Measurements from ENCODE around the gene FZD2.

FZD2 gene

DNA sequence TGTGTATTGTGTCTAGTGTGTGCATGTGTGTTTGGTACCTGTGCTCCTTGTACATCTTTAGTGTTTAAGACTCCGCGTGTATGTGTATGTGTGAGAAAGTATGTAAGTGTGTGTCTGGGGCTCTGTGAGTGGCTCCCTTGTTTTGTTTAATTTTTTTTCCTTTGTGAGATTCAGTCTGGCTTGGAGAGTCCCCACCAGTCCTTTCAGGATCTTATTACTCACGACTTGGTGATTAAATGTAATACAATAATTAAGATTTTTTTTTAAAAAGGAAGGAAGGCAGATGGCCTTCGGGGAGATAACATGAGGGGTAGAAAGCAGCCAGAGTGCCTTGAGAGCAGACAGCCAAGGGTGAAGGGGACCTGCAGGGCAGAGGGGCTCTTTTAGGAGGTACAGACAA, 33.9 kb downstream of the FZD2 start:
- Histone ChIP-seq H2AFZ (ENCODE audit: low read depth, low read length) (no peak overlapping the region), H3K27ac (ENCODE audit: low read length, poor library complexity, severe bottlenecking) (no peak overlapping the region), H3K14ac (ENCODE audit: low read length in 2 of 2) (no peak overlapping the region), H3K4me3 (ENCODE audit: insufficient read depth in 1 of 2, low read depth in 1 of 2, low read length in 2 of 2) (no peak overlapping the region), H3K36me3 (ENCODE audit: control insufficient read depth in 1 of 2, insufficient read depth in 2 of 2, low read depth in 1 of 2, low read length in 2 of 2) (no peaks in the 10 kb centered on the region), H3K4ac (ENCODE audit: low read depth in 1 of 2, low read length in 2 of 2) (no peak overlapping the region), H2BK120ac (ENCODE audit: low read depth, low read length) (no peak overlapping the region), H3K4me2 (ENCODE audit: low read length, poor library complexity, severe bottlenecking) (no peak overlapping the region), H3K4me1 (ENCODE audit: control insufficient read depth, insufficient read depth, low read depth, low read length) (peaks cover 9% of the 10 kb centered on the region), H4K91ac (ENCODE audit: low read length) (no peak overlapping the region), H3K9ac (ENCODE audit: low read length) (no peak overlapping the region), H2BK12ac (ENCODE audit: low read length in 2 of 2) (no peak overlapping the region), H2BK5ac (ENCODE audit: low read depth, low read length, poor library complexity, severe bottlenecking) (no peak overlapping the region), H3K9me3 (ENCODE audit: control insufficient read depth, low read length) (no peaks in the 10 kb centered on the region), H3K27me3 (ENCODE audit: control insufficient read depth in 1 of 2, insufficient read depth in 1 of 2, low read length in 2 of 2) (peaks cover 0 to 23% of the 10 kb centered on the region in 2 experiments), H3K23ac (ENCODE audit: low read length in 2 of 2) (no peak overlapping the region), H4K8ac (ENCODE audit: low read length) (no peak overlapping the region), H3K18ac (ENCODE audit: low read depth in 1 of 2, low read length in 2 of 2) (no peak overlapping the region), H2AK5ac (ENCODE audit: low read length, severe bottlenecking) (no peak overlapping the region), H3K79me1 (replicated peaks; ENCODE audit: low read length, poor library complexity, severe bottlenecking) (no peaks in the 10 kb centered on the region), H2BK15ac (ENCODE audit: low read depth, poor library complexity, severe bottlenecking) (no peak overlapping the region)
- DNase-seq: peak; percentile 27
- 87% methylated on average over 3 of the region's 4 CpGs for WGBS

DNA sequence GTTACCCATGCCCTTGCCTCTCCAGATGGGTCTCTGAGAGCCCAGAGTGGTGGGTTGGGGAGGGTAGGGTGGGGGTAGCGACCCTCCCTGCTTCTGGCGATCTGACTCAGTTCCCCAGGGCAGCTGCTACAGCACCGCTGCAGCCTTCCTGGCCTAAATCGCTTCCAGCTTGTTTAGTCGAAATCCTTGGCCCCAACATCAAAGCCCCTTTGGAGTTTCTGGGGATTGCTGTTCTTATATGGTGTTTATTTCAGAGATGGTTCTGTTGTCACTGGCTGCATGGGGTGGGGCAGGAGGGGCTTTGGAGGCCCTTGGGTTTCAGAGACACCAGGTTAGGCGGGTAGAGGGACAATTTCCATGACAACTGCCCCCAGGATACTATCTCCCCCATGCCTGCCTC, 35.9 kb downstream of the FZD2 start:
- Histone ChIP-seq H2BK12ac (ENCODE audit: low read length in 2 of 2) (peak overlapping the region in 1 of 2 experiments; percentile 61), H3K18ac (ENCODE audit: low read depth in 1 of 2, low read length in 2 of 2) (no peak overlapping the region), H2AK5ac (ENCODE audit: low read length, severe bottlenecking) (peak overlapping the region; percentile 41), H3K23ac (ENCODE audit: low read length in 2 of 2) (no peak overlapping the region), H2BK15ac (ENCODE audit: low read depth, poor library complexity, severe bottlenecking) (no peak overlapping the region), H3K4me2 (ENCODE audit: low read length, poor library complexity, severe bottlenecking) (no peak overlapping the region), H4K8ac (ENCODE audit: low read length) (no peak overlapping the region), H3K79me1 (replicated peaks; ENCODE audit: low read length, poor library complexity, severe bottlenecking) (no peaks in the 10 kb centered on the region), H3K4me3 (ENCODE audit: insufficient read depth in 1 of 2, low read depth in 1 of 2, low read length in 2 of 2) (no peak overlapping the region), H3K14ac (ENCODE audit: low read length in 2 of 2) (no peak overlapping the region), H3K36me3 (ENCODE audit: control insufficient read depth in 1 of 2, insufficient read depth in 2 of 2, low read depth in 1 of 2, low read length in 2 of 2) (no peaks in the 10 kb centered on the region), H3K9me3 (ENCODE audit: control insufficient read depth, low read length) (no peaks in the 10 kb centered on the region), H3K4ac (ENCODE audit: low read depth in 1 of 2, low read length in 2 of 2) (no peak overlapping the region), H2BK5ac (ENCODE audit: low read depth, low read length, poor library complexity, severe bottlenecking) (no peak overlapping the region), H3K27me3 (ENCODE audit: control insufficient read depth in 1 of 2, insufficient read depth in 1 of 2, low read length in 2 of 2) (peaks cover 0 to 23% of the 10 kb centered on the region in 2 experiments), H4K91ac (ENCODE audit: low read length) (no peak overlapping the region), H2AFZ (ENCODE audit: low read depth, low read length) (no peak overlapping the region), H3K9ac (ENCODE audit: low read length) (no peak overlapping the region), H3K27ac (ENCODE audit: low read length, poor library complexity, severe bottlenecking) (no peak overlapping the region), H3K4me1 (ENCODE audit: control insufficient read depth, insufficient read depth, low read depth, low read length) (peaks cover 7% of the 10 kb centered on the region), H2BK120ac (ENCODE audit: low read depth, low read length) (no peak overlapping the region)
- 87% methylated on average over 6 of the region's 6 CpGs for WGBS
- DNase-seq: no peak

DNA sequence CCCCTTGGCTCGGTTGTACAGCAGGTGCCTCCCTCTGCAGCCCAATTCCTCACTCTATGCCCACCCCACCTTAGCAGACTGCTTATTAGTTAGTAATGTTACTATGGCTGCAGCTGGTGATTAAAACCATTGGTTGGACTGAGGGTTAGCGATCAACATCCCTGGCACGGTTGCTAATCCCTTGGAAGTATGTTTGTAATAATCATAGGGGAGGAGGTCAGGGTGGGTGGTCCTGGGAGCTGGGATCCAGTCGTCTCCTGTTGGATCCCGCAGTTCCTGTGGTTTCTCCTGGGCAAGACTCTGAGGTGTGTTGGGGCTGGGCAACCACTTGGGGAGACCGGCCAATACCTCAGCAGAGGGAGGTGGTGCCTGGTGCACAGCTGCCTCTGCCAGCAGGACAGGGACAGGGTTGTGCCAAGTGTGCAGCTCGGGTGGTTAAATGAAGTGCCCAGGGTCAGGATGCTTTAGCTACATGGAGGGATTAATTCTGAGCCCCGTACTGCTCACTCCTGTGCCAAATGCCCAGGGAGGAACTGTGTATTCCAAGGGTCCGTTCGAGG, 38.0 kb downstream of the FZD2 start:
- no peak overlapping the region for H4K8ac ChIP-seq (ENCODE audit: low read length)
- H3K36me3 ChIP-seq (ENCODE audit: control insufficient read depth in 1 of 2, insufficient read depth in 2 of 2, low read depth in 1 of 2, low read length in 2 of 2): no peaks in the 10 kb centered on the region
- no peak overlapping the region for H2BK120ac ChIP-seq (ENCODE audit: low read depth, low read length)
- H3K79me1 ChIP-seq (replicated peaks; ENCODE audit: low read length, poor library complexity, severe bottlenecking): no peaks in the 10 kb centered on the region
- no peak overlapping the region for H3K9ac ChIP-seq (ENCODE audit: low read length)
- no peak overlapping the region for H4K91ac ChIP-seq (ENCODE audit: low read length)
- H3K27ac ChIP-seq (ENCODE audit: low read length, poor library complexity, severe bottlenecking): no peak overlapping the region
- peak overlapping the region; percentile 19 for H2AK5ac ChIP-seq (ENCODE audit: low read length, severe bottlenecking)
- H2BK15ac ChIP-seq (ENCODE audit: low read depth, poor library complexity, severe bottlenecking): no peak overlapping the region
- peak overlapping the region in 1 of 2 experiments; percentile 64 for H3K14ac ChIP-seq (ENCODE audit: low read length in 2 of 2)
- H3K9me3 ChIP-seq (ENCODE audit: control insufficient read depth, low read length): no peaks in the 10 kb centered on the region
- no peak overlapping the region for H3K18ac ChIP-seq (ENCODE audit: low read depth in 1 of 2, low read length in 2 of 2)
- peaks cover 21% of the 10 kb centered on the region for H3K4me1 ChIP-seq (ENCODE audit: control insufficient read depth, insufficient read depth, low read depth, low read length)
- peaks cover 0 to 23% of the 10 kb centered on the region in 2 experiments for H3K27me3 ChIP-seq (ENCODE audit: control insufficient read depth in 1 of 2, insufficient read depth in 1 of 2, low read length in 2 of 2)
- H2BK12ac ChIP-seq (ENCODE audit: low read length in 2 of 2): peak overlapping the region in 1 of 2 experiments; percentile 18
- no peak overlapping the region for H2BK5ac ChIP-seq (ENCODE audit: low read depth, low read length, poor library complexity, severe bottlenecking)
- H3K4me2 ChIP-seq (ENCODE audit: low read length, poor library complexity, severe bottlenecking): no peak overlapping the region
- no peak overlapping the region for H2AFZ ChIP-seq (ENCODE audit: low read depth, low read length)
- H3K4ac ChIP-seq (ENCODE audit: low read depth in 1 of 2, low read length in 2 of 2): no peak overlapping the region
- WGBS: 87% methylated on average over 10 of the region's 10 CpGs
- DNase-seq: no peak
- H3K4me3 ChIP-seq (ENCODE audit: insufficient read depth in 1 of 2, low read depth in 1 of 2, low read length in 2 of 2): no peak overlapping the region
- H3K23ac ChIP-seq (ENCODE audit: low read length in 2 of 2): no peak overlapping the region

DNA sequence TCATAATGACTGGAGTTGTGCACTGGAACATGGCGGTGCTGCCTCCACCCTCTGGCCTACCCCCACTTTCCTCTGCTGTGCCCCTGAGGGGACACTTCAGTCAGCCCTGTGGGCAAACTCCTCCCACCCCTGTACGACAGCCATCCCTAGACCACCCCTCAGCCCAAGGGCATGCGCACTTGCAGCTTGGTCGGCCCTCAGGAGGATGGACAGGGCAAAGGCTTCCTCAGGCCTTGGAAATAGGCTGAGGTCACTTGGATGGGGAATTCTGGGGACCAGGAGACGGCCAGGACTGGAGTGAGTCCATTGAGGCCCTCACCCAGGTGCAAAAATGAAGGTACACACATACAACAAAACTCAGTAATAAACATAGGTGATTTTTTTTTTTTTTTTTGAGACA, 41.0 kb downstream of the FZD2 start:
- DNase-seq: no peak
- 88% methylated on average over 4 of the region's 5 CpGs for WGBS
- Histone ChIP-seq H3K27me3 (ENCODE audit: control insufficient read depth in 1 of 2, insufficient read depth in 1 of 2, low read length in 2 of 2) (peaks cover 0 to 21% of the 10 kb centered on the region in 2 experiments), H3K36me3 (ENCODE audit: control insufficient read depth in 1 of 2, insufficient read depth in 2 of 2, low read depth in 1 of 2, low read length in 2 of 2) (no peaks in the 10 kb centered on the region), H2BK12ac (ENCODE audit: low read length in 2 of 2) (peak overlapping the region in 1 of 2 experiments; percentile 23), H3K23ac (ENCODE audit: low read length in 2 of 2) (no peak overlapping the region), H3K18ac (ENCODE audit: low read depth in 1 of 2, low read length in 2 of 2) (peak overlapping the region in 1 of 2 experiments; percentile 88), H3K9ac (ENCODE audit: low read length) (no peak overlapping the region), H3K4ac (ENCODE audit: low read depth in 1 of 2, low read length in 2 of 2) (no peak overlapping the region), H4K8ac (ENCODE audit: low read length) (no peak overlapping the region), H2BK120ac (ENCODE audit: low read depth, low read length) (no peak overlapping the region), H3K4me2 (ENCODE audit: low read length, poor library complexity, severe bottlenecking) (no peak overlapping the region), H3K4me3 (ENCODE audit: insufficient read depth in 1 of 2, low read depth in 1 of 2, low read length in 2 of 2) (no peak overlapping the region), H3K9me3 (ENCODE audit: control insufficient read depth, low read length) (no peaks in the 10 kb centered on the region), H2AK5ac (ENCODE audit: low read length, severe bottlenecking) (peak overlapping the region; percentile 58), H3K4me1 (ENCODE audit: control insufficient read depth, insufficient read depth, low read depth, low read length) (peaks cover 31% of the 10 kb centered on the region), H4K91ac (ENCODE audit: low read length) (peak overlapping the region; percentile 62), H2BK15ac (ENCODE audit: low read depth, poor library complexity, severe bottlenecking) (no peak overlapping the region), H2AFZ (ENCODE audit: low read depth, low read length) (no peak overlapping the region), H3K79me1 (replicated peaks; ENCODE audit: low read length, poor library complexity, severe bottlenecking) (no peaks in the 10 kb centered on the region), H2BK5ac (ENCODE audit: low read depth, low read length, poor library complexity, severe bottlenecking) (no peak overlapping the region), H3K14ac (ENCODE audit: low read length in 2 of 2) (no peak overlapping the region), H3K27ac (ENCODE audit: low read length, poor library complexity, severe bottlenecking) (no peak overlapping the region)
